ENCODE results near the gene HOXD8.

HOXD8 gene

DNA sequence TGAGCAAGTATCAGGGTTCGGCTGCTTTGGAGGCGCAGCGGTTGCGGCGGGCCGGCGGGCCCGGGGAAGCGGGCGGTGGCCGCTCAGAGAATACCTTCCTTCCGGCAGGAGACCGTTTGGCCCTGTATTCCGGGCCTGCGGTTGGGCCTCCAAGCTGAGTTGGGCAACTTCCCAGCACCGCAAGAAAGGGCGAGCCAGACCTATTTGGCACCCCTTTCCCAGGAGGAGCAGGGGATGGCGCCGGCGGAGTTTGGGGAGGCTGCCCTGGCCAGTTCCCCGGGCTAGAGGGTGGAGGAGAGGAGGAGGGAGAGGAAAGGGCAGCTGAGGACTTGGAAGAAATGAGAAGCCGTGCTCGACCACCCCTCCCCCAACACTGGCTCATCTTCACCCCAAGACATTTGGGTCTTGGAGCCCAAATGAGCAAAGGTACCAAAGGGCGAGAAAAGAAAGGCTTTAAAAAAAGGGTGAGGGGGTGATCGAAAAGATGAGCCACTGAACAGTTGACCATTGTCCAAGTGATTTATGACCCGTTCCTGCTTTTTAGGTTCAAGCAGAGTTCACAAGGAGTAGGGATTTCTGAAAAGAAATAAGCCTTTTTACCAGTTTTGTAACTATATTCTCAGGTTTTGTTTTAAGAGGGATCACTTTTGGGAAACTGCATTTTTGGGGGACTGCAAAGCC is 36.0 kb downstream of the HOXD8 start:
- TF ChIP-seq, protein P1, sequence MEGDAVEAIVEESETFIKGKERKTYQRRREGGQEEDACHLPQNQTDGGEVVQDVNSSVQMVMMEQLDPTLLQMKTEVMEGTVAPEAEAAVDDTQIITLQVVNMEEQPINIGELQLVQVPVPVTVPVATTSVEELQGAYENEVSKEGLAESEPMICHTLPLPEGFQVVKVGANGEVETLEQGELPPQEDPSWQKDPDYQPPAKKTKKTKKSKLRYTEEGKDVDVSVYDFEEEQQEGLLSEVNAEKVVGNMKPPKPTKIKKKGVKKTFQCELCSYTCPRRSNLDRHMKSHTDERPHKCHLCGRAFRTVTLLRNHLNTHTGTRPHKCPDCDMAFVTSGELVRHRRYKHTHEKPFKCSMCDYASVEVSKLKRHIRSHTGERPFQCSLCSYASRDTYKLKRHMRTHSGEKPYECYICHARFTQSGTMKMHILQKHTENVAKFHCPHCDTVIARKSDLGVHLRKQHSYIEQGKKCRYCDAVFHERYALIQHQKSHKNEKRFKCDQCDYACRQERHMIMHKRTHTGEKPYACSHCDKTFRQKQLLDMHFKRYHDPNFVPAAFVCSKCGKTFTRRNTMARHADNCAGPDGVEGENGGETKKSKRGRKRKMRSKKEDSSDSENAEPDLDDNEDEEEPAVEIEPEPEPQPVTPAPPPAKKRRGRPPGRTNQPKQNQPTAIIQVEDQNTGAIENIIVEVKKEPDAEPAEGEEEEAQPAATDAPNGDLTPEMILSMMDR (IDR thresholded peaks at IDR 0.05; ENCODE audit: extremely low read depth, missing control alignments), result no peak

DNA sequence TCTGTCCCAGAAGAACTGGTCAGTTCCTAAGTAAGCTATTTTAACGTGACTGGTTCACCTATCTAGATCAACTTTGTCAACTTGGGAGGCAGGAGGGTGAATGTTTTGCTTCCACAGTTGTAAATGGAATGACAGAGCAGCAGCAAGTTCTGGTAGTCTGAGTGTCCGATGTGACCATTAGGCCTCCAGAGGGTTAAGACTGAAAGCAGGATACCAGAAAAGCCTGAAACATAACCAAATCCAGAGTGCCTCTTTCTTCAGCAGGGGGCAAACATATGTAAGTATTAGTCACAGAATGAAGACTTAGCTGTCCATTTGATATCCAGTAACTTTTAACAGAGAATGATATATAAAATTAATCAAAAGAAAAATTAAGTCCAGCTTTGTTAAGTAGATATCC is 36.8 kb downstream of the HOXD8 start:
- TF ChIP-seq, protein P1 (IDR thresholded peaks at IDR 0.05; ENCODE audit: extremely low read depth, missing control alignments), result no peak
- no peak for DNase-seq (ENCODE audit: low spot score)

More for the DNA sequence above, 36.0 kb downstream of the HOXD8 start:
- DNase-seq (ENCODE audit: low spot score), result no peak

DNA sequence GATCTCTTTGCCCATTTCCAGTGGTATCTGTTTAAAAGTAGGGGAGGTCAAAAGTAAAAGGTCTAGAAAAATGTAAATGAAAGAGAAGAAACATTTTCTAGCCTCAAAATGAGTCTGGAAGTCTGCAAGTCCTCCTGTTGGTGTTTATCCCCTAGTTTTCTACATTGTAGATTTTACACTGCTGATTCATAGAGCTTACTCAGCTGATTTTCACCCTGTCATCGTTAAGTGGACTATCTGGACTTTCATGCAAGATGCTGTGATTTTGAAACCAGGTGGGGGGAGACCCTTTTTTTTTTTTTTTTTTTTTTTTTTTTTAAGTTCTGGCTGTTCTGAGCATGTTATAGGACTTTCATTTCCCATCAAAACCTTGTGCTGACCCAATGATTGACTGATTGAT is 37.9 kb downstream of the HOXD8 start:
- DNase-seq (ENCODE audit: low spot score), result no peak
- TF ChIP-seq, protein P1 (IDR thresholded peaks at IDR 0.05; ENCODE audit: extremely low read depth, missing control alignments), result no peak

DNA sequence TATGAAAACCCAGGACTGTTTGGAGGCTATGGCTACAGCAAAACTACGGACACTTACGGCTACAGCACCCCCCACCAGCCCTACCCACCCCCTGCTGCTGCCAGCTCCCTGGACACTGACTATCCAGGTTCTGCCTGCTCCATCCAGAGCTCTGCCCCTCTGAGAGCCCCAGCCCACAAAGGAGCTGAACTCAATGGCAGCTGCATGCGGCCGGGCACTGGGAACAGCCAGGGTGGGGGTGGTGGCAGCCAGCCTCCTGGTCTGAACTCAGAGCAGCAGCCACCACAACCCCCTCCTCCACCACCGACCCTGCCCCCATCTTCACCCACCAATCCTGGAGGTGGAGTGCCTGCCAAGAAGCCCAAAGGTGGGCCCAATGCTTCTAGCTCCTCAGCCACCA is 39.7 kb downstream of the HOXD8 start:
- DNase-seq (ENCODE audit: low spot score), result no peak
- TF ChIP-seq, protein P1 (IDR thresholded peaks at IDR 0.05; ENCODE audit: extremely low read depth, missing control alignments), result no peak

DNA sequence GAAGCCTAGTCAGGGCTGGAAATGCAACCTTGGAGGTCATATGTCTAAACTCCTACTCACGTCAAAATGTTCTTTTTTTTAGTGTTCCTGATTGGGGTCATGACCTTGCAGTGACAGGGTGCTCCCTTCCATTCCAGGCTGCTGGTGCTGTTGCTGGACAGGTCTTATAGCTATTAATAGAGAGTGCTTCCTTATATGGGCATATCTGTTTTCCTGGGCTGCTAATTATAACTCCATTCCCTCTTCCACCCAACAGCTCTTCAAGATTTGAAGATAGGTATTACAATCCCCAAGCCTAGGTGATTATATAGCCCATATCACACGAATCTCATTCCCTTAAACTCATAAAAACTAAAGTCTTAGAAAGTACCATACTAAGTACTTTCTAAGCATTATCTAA is 40.2 kb downstream of the HOXD8 start:
- DNase-seq (ENCODE audit: low spot score), result no peak

DNA sequence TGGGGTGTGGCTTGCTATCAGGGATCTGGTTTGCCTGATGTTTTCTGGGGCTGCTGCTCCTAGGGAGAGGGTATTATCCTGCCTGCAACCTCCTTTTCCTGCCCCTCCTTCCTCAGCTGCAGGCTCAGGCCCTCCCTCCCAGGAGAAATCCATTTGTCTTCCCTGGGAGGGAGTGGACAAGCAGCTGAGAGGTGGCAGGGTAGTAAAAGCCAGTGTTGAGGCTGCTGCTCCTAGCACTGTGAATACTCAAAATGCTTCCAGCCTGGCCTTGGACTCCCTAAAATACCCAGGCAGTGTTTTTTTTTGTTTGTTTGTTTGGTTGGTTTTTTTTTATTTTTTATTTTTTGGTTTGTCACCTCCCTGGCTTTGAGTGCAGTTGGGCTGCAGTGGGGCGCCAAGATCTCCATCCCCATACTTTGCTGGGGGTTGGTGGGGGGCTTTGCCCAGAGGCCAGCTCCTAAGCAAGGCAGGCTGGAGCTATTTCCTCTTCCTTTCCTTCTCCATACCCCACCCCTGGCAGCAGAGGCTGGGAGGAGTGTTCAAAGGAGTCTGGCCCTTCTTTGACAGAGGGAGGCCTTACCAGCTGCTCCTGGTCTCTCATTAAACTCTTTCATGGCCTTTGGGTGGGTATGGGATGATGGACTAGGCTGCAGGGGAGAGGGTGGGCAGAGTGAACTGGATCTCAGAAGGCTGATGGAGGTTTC is 41.2 kb downstream of the HOXD8 start:
- DNase-seq (ENCODE audit: low spot score), result no peak
- TF ChIP-seq, protein P1 (IDR thresholded peaks at IDR 0.05; ENCODE audit: extremely low read depth, missing control alignments), result no peak

More for the DNA sequence above, 40.2 kb downstream of the HOXD8 start:
- TF ChIP-seq, protein P1 (IDR thresholded peaks at IDR 0.05; ENCODE audit: extremely low read depth, missing control alignments), result no peak

DNA sequence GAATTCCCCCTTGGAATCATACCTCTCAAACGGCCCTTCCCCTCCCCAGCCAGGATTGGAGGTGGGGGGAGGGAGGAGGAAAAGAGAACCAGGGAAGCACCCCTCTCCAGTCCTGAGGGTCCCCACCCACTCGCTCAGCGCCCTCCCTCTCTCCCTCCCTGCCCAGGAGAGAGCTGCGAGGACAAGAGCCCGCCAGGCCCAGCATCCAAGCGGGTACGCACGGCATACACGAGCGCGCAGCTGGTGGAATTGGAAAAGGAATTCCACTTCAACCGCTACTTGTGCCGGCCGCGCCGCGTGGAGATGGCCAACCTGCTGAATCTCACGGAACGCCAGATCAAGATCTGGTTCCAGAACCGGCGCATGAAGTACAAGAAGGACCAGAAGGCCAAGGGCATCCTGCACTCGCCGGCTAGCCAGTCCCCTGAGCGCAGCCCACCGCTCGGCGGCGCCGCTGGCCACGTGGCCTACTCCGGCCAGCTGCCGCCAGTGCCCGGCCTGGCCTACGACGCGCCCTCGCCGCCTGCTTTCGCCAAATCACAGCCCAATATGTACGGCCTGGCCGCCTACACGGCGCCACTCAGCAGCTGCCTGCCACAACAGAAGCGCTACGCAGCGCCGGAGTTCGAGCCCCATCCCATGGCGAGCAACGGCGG is 42.0 kb downstream of the HOXD8 start:
- TF ChIP-seq, protein P1 (IDR thresholded peaks at IDR 0.05; ENCODE audit: extremely low read depth, missing control alignments), result no peak
- no peak for DNase-seq (ENCODE audit: low spot score)
